Gastrocnemius medialis (tissue), 4 donors: ENCODE data around the gene CBX1.
"Not testable (repeated sequence)": the region's sequence is repeated elsewhere in the genome, so short reads cannot be mapped to it uniquely, and the experiment has no call there.

ENCODE experiments used
- CTCF ChIP-seq, 5 experiments: fragments of 450-650 bp in 3 of 5; fragments of 200-600 bp in 2 of 5; sonication (generic) in 2 of 5; IDR thresholded peaks in 4 of 5; conservative IDR thresholded peaks in 1 of 5; 1 replicate in 4 of 5; 2 replicates in 1 of 5; pipeline ENCODE4 v1.5.1; 2016 to 2019; ENCODE audit warnings: antibody characterized with exemption in 5 of 5, mild to moderate bottlenecking in 3 of 5, moderate library complexity in 3 of 5
- POLR2A ChIP-seq, 2 donors: fragments of 450-650 bp; IDR thresholded peaks; one replicate each; pipeline ENCODE4 v1.6.1; 2017; ENCODE audit warnings: antibody characterized with exemption in 2 of 2, mild to moderate bottlenecking in 2 of 2, moderate library complexity in 2 of 2

GRCh38 chr17:48073566-48074094, 27.6 kb downstream of the CBX1 start:
- not testable (repeated sequence) for TF ChIP-seq POLR2A (IDR thresholded peaks at IDR 0.05); CTCF (IDR thresholded peaks at IDR 0.05 in 4 of 5, conservative IDR thresholded peaks at IDR 0.05 in 1 of 5)
